Stomach (tissue), 4 donors: ENCODE results near the gene DGKD.

Experiments used
- CTCF ChIP-seq, 7 experiments: fragments of 450-650 bp in 4 of 7; fragments of 200-600 bp in 3 of 7; sonication (generic) in 3 of 7; IDR thresholded peaks; one replicate each; pipeline ENCODE4 v1.5.1; 2016 to 2019; ENCODE audit warnings: antibody characterized with exemption in 7 of 7, control low read depth in 2 of 7, mild to moderate bottlenecking in 1 of 7
- EP300 ChIP-seq: sonication (generic); formaldehyde crosslinking; IDR thresholded peaks from one replicate; pipeline ENCODE4 v1.6.1; 2017; ENCODE audit warnings: antibody characterized with exemption
- POLR2A ChIP-seq, 4 donors: fragments of 450-650 bp; IDR thresholded peaks; one replicate each; pipeline ENCODE4 v1.6.1; 2016; ENCODE audit warnings: antibody characterized with exemption in 4 of 4, control low read depth in 2 of 4, mild to moderate bottlenecking in 1 of 4, moderate library complexity in 1 of 4
- POLR2AphosphoS5 ChIP-seq, 3 donors: sonication (generic); formaldehyde crosslinking; IDR thresholded peaks; one replicate each; pipeline ENCODE4 v1.6.1; 2016; ENCODE audit warnings: antibody characterized with exemption in 3 of 3

GRCh38 chr2:233387225-233387624, 32.9 kb downstream of the DGKD start:
- TF ChIP-seq POLR2AphosphoS5 (IDR thresholded peaks at IDR 0.05) (peak in 1 of 3 donors; percentile 7), CTCF (IDR thresholded peaks at IDR 0.05) (no peak), EP300 (peak; percentile 77), POLR2A (IDR thresholded peaks at IDR 0.05) (no peak)
